C4-2B (cell line): ENCODE data around the gene TEAD3.

Experiments
- H3K27ac ChIP-seq: fragments of 450-650 bp; 2 replicates; pipeline ENCODE4 v1.5.1; 2017
- CTCF ChIP-seq: fragments of 450-650 bp; conservative IDR thresholded peaks from 2 replicates; pipeline ENCODE4 v1.5.1; 2017; ENCODE audit warnings: mild to moderate bottlenecking
- ZFX ChIP-seq: fragments of 450-650 bp; IDR thresholded peaks from 2 replicates; pipeline ENCODE4 v1.6.1; 2017

Gene TEAD3

GRCh38 chr6:35478259-35478658, 18.6 kb downstream of the TEAD3 start:
- H3K27ac ChIP-seq, result no peak overlapping the region
- TF ChIP-seq ZFX (no peak), CTCF (no peak)

GRCh38 chr6:35477551-35478179, 19.2 kb downstream of the TEAD3 start:
- no peak overlapping the region for H3K27ac ChIP-seq
- no peak for TF ChIP-seq CTCF
- no peak for TF ChIP-seq ZFX

- no peak for TF ChIP-seq CTCF
- no peak for TF ChIP-seq ZFX
- H3K27ac ChIP-seq, result no peak overlapping the region
Measured at GRCh38 chr6:35477028-35477427, 19.9 kb downstream of the TEAD3 start.

GRCh38 chr6:35476004-35476403, 20.9 kb downstream of the TEAD3 start:
- TF ChIP-seq CTCF (no peak), ZFX (no peak)
- H3K27ac ChIP-seq, result no peak overlapping the region

- no peak overlapping the region for H3K27ac ChIP-seq
- TF ChIP-seq ZFX, result no peak
- TF ChIP-seq CTCF, result no peak
Measured at GRCh38 chr6:35475573-35475972, 21.3 kb downstream of the TEAD3 start.

GRCh38 chr6:35474942-35475570, 21.8 kb downstream of the TEAD3 start:
- TF ChIP-seq ZFX, result no peak
- TF ChIP-seq CTCF, result no peak
- H3K27ac ChIP-seq, result no peak overlapping the region

- no peak overlapping the region for H3K27ac ChIP-seq
- no peak for TF ChIP-seq CTCF
Measured at GRCh38 chr6:35474131-35474941, 22.5 kb downstream of the TEAD3 start.
